Neural cell (in vitro differentiated cells): Measurements from ENCODE around the gene ZFYVE28. TPM values are rescaled to one million over a fixed set of nuclear protein-coding genes. Genes with fewer than 3 reads are reported as not detected.

Experiments
- H2AFZ ChIP-seq: fragments of 200-600, 300-800 bp; sonication (generic), shearing (Covaris generic); 2 replicates; pipeline ENCODE4 v1.6.0; 2014; ENCODE audit warnings: low read depth, mild to moderate bottlenecking, antibody characterized with exemption, low read length, moderate library complexity
- H3F3A ChIP-seq: fragments of 200-600 bp; shearing (Covaris generic); 2 replicates; pipeline ENCODE4 v1.6.1; 2016; ENCODE audit warnings: mild to moderate bottlenecking, moderate library complexity, mixed read lengths, antibody characterized with exemption, low read length; ENCODE audit not compliant: insufficient read depth, poor library complexity, severe bottlenecking
- H3K27ac ChIP-seq: fragments of 200-600, 300-800 bp; sonication (generic), shearing (Covaris generic); 2 replicates; pipeline ENCODE4 v1.5.1; 2014; ENCODE audit warnings: mild to moderate bottlenecking, low read length, moderate library complexity
- H3K27me3 ChIP-seq: fragments of 300-800, 200-600 bp; sonication (generic), shearing (Covaris generic); 2 replicates; pipeline ENCODE4 v1.6.0; 2014; ENCODE audit warnings: mild to moderate bottlenecking, low read depth, low read length, moderate library complexity; ENCODE audit not compliant: insufficient read depth
- H3K36me3 ChIP-seq: fragments of 300-800, 200-600 bp; sonication (generic), shearing (Covaris generic); 2 replicates; pipeline ENCODE4 v1.5.1; 2014; ENCODE audit warnings: mild to moderate bottlenecking, antibody characterized with exemption, low read length, moderate library complexity; ENCODE audit not compliant: insufficient read depth
- H3K4me2 ChIP-seq: fragments of 300-800, 200-600 bp; sonication (generic), shearing (Covaris generic); 2 replicates; pipeline ENCODE4 v1.6.0; 2014; ENCODE audit warnings: mild to moderate bottlenecking, low read length
- H3K4me3 ChIP-seq: fragments of 300-800, 200-600 bp; sonication (generic), shearing (Covaris generic); 2 replicates; pipeline ENCODE4 v1.5.1; 2014; ENCODE audit warnings: mild to moderate bottlenecking, low read length, moderate library complexity
- H3K79me2 ChIP-seq: fragments of 200-600 bp; shearing (Covaris generic); replicated peaks from 2 replicates; pipeline ENCODE4 v1.6.0; 2014; ENCODE audit warnings: mild to moderate bottlenecking, low read length, moderate library complexity; ENCODE audit not compliant: insufficient read depth
- H3K9ac ChIP-seq: fragments of 300-800, 200-600 bp; sonication (generic), shearing (Covaris generic); 2 replicates; pipeline ENCODE4 v1.6.1; 2016; ENCODE audit warnings: mild to moderate bottlenecking, low read length, mixed read lengths
- H3K9me2 ChIP-seq: fragments of 200-600 bp; shearing (Covaris generic); 2 replicates; pipeline ENCODE4 v1.6.1; 2016; ENCODE audit warnings: mild to moderate bottlenecking, low read length, mixed read lengths; ENCODE audit not compliant: insufficient read depth
- H3K9me3 ChIP-seq: fragments of 200-600, 300-800 bp; sonication (generic), shearing (Covaris generic); 2 replicates; pipeline ENCODE4 v1.6.1; 2016; ENCODE audit warnings: mild to moderate bottlenecking, mixed run types, low read length, moderate library complexity, mixed read lengths
- H4K20me1 ChIP-seq: fragments of 200-600 bp; shearing (Covaris generic); 2 replicates; pipeline ENCODE4 v1.6.1; 2016; ENCODE audit warnings: mild to moderate bottlenecking, mixed run types; ENCODE audit not compliant: insufficient read depth
- CTCF ChIP-seq: fragments of 450-650 bp; IDR thresholded peaks from 2 replicates; pipeline ENCODE4 v1.5.1; 2014; ENCODE audit warnings: antibody characterized with exemption, mild to moderate bottlenecking, moderate library complexity; ENCODE audit not compliant: poor library complexity, severe bottlenecking
- EP300 ChIP-seq: fragments of 450-650 bp; conservative IDR thresholded peaks from 2 replicates; pipeline ENCODE4 v1.6.1; 2014; ENCODE audit warnings: antibody characterized with exemption, mild to moderate bottlenecking, moderate library complexity; ENCODE audit not compliant: poor library complexity, severe bottlenecking
- EZH2 ChIP-seq: fragments of 200-600, 300-800 bp; shearing (Covaris generic), sonication (generic); IDR thresholded peaks from 2 replicates; pipeline ENCODE4 v1.6.1; 2014; ENCODE audit warnings: antibody characterized with exemption, low read length, borderline replicate concordance, mild to moderate bottlenecking; ENCODE audit not compliant: insufficient read depth, poor library complexity, severe bottlenecking
- MXI1 ChIP-seq: fragments of 450-650 bp; conservative IDR thresholded peaks from 2 replicates; pipeline ENCODE4 v1.6.1; 2014; ENCODE audit warnings: antibody characterized with exemption, mild to moderate bottlenecking; ENCODE audit not compliant: poor library complexity, severe bottlenecking
- POLR2AphosphoS5 ChIP-seq: IDR thresholded peaks from 2 replicates; pipeline ENCODE4 v1.6.1; 2012
- RAD21 ChIP-seq: fragments of 450-650 bp; conservative IDR thresholded peaks from 2 replicates; pipeline ENCODE4 v1.6.1; 2014; ENCODE audit warnings: antibody characterized with exemption, mild to moderate bottlenecking, moderate library complexity
- REST ChIP-seq: IDR thresholded peaks from 2 replicates; pipeline ENCODE4 v1.6.1; 2012; ENCODE audit warnings: borderline replicate concordance
- SMC3 ChIP-seq: fragments of 450-650 bp; conservative IDR thresholded peaks from 2 replicates; pipeline ENCODE4 v1.6.1; 2014; ENCODE audit warnings: antibody characterized with exemption, mild to moderate bottlenecking, moderate library complexity; ENCODE audit not compliant: poor library complexity
- TAF1 ChIP-seq: IDR thresholded peaks from 2 replicates; pipeline ENCODE4 v1.6.1; 2012; ENCODE audit warnings: low read depth
- polyA plus RNA-seq: library from polyadenylated mRNA; depleted of rRNA; stranded (reverse); fragments of >200 nt; gene quantifications from 2 replicates; pipeline ENCODE4 v1.2.3, GENCODE V29; 2014

Gene ZFYVE28
- polyA plus RNA-seq, 1 donor from 2014 or later: 2.4 TPM

GRCh38 chr4:2332201-2332975, 86.1 kb downstream of the ZFYVE28 start:
- Histone ChIP-seq H3K36me3 (no peaks in the 10 kb centered on the region), H3F3A (no peaks in the 10 kb centered on the region), H3K4me3 (no peak overlapping the region), H3K9me3 (no peaks in the 10 kb centered on the region), H3K79me2 (no peaks in the 10 kb centered on the region), H3K27me3 (no peaks in the 10 kb centered on the region), H3K9me2 (no peaks in the 10 kb centered on the region), H3K27ac (no peak overlapping the region), H3K9ac (no peak overlapping the region), H4K20me1 (no peaks in the 10 kb centered on the region), H3K4me2 (no peak overlapping the region), H2AFZ (no peak overlapping the region)
- TF ChIP-seq REST: no peak
- no peak for TF ChIP-seq RAD21
- TF ChIP-seq POLR2AphosphoS5: no peak
- no peak for TF ChIP-seq CTCF
- no peak for TF ChIP-seq TAF1
- no peak for TF ChIP-seq EZH2
- no peak for TF ChIP-seq EP300
- no peak for TF ChIP-seq MXI1
- TF ChIP-seq SMC3: no peak

- H3F3A ChIP-seq: no peaks in the 10 kb centered on the region
- H3K4me2 ChIP-seq: no peak overlapping the region
- H3K9me2 ChIP-seq: no peaks in the 10 kb centered on the region
- H3K27ac ChIP-seq: no peak overlapping the region
- TF ChIP-seq TAF1: no peak
- TF ChIP-seq EP300: no peak
- TF ChIP-seq RAD21: no peak
- no peak for TF ChIP-seq CTCF
- no peak for TF ChIP-seq SMC3
- no peak for TF ChIP-seq MXI1
- no peak for TF ChIP-seq REST
- no peaks in the 10 kb centered on the region for H4K20me1 ChIP-seq
- no peaks in the 10 kb centered on the region for H3K9me3 ChIP-seq
- H3K36me3 ChIP-seq: no peaks in the 10 kb centered on the region
- H3K9ac ChIP-seq: no peak overlapping the region
- H3K79me2 ChIP-seq: no peaks in the 10 kb centered on the region
- H3K27me3 ChIP-seq: no peaks in the 10 kb centered on the region
- H2AFZ ChIP-seq: no peak overlapping the region
- H3K4me3 ChIP-seq: no peak overlapping the region
Observed at GRCh38 chr4:2331519-2332200, 86.8 kb downstream of the ZFYVE28 start.
